Activated T-helper 1 cell treated with Interleukin-2 at 50 U/mL for 16 hours (primary cell): ENCODE data around the gene CYP26C1.
"Not testable (repeated sequence)": the region's sequence is repeated elsewhere in the genome, so short reads cannot be mapped to it uniquely, and the experiment has no call there.

Experiments
- DNase-seq: peaks from one replicate; pipeline ENCODE4 v3.0.0-alpha.2; 2020; ENCODE audit warnings: low read depth

CYP26C1 gene

DNA sequence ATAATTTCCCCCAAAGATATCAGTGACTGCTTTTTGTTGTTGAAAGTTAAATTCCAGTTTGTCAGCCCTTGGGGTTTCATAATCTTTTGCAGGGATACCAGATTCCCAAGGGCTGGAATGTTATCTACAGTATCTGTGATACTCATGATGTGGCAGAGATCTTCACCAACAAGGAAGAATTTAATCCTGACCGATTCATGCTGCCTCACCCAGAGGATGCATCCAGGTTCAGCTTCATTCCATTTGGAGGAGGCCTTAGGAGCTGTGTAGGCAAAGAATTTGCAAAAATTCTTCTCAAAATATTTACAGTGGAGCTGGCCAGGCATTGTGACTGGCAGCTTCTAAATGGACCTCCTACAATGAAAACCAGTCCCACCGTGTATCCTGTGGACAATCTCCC lies 16.3 kb downstream of the CYP26C1 start:
- DNase-seq: no peak

DNA sequence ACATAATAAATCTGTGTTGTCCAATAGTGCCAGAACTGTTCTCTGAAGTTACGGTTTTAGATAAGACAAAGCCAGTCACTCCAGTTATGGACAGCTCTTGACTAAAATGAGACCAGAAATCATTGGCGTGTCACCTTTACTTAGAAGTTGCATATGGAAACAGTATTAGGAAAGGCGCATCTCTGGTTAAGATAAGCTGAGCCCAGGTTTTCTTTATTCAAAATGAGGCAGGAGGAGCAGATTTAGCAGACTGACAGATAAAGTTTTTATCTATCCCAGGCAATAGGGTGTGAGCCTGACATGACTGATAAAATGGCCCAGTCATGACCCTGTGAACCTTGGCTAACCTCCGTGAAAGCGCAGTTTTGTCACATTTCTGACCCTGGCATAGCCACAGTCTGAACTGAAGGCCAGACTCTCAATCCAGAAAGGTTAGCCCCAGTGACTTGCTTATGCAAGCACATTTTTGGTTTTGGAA lies 17.3 kb downstream of the CYP26C1 start:
- no peak for DNase-seq

DNA sequence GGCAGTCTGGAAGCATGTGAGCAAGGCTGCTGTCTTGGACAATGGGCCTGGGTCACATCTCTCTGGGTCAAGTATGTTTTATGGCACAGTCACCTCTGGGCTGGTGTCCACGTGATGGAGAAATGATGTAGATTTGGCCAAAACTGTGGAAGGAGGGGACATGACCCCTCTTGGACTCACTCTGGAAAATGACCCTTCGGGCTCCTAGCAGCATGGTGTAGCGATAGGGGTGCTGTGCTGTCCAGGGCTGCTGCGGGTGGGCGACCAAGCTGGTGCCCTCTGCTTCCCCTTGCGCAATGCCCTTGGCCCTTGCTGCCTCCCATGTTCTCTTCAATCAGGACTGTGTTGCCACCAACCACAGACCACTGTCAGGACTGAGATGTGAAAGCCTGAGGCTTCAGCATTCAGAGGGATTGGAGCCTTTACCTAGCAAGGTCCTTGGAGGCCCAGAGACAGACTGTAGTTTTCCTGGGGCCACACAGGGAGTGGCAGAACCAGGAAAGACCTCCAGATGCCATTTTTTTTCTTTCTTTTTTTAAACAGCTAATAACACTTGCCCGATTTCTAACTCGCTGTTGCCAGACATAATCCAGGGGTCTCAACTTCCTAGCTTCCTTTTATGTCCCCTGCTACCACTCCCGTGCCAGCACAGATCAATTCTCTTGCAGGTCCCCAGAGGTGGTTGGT lies 19.2 kb downstream of the CYP26C1 start:
- DNase-seq: no peak

DNA sequence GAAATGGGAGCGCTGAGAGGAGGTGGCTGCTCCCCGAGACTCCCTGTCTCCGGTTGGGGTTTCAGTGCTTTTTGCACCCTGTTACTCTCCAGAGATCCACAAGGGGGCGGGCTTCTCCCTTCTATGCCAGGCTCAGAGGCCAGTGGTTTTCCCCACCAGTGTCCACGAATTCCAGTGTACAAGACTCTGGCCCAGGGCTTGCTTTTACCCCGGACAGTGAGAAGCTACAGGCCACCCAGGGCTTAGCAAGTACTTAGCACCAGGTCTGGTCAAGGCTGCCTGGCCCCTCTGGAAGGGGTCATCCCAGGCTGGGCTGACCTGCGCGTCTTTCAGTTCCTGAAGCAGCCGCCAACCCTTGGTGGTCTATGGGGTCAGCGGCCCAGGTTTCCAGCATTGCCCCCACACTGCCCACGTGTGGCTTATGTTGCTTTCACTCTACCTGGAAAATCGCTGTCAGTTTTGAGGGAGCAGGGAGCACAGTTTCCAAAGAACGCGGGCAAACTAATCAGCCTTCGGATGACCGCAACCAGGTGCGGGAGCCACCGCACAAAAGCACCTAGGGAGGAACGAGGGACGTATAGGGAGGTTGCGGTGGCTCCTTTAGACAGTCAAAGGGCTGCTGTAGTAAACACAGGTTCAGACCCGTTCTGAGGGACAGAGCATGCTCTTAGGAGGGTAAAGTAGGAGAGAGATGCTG lies 19.9 kb downstream of the CYP26C1 start:
- no peak for DNase-seq

DNA sequence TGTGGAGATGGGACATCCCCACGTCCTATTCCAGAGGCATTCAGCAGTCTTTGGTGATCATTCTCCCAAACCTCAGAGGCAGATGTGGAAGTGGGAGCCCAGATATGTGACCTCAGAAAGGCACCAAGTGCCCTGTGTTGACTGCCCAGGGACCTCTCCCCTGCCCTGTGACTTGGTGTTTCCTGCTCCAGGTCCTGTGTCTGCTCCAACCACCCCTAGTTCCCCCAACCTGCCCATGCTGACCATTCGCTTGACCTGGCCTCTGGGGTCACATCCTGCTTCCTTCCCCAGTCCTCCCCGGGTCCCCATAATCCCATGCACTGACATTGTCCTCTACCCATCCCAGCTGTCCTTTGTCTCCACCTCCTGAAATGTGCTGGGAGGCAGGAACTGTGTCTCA lies 20.7 kb downstream of the CYP26C1 start:
- no peak for DNase-seq

DNA sequence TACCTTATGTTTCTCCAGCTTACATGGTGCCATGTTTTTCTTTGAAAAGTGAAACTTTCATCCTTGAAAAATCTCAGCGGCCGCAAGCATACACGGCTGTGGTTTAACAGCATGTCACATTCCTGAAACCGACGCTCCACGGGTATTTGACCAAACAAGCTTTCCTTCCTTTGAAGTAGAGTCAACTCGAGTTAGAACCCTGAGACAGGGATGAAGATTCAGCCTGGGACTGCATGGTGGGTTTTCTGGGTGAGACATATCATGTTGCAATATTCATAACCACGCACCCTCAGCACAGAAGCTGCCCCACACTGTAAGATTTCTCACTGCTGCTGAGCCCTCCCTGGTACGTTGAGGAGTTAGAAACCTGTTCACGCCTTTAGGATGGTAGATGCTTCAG lies 21.2 kb downstream of the CYP26C1 start:
- no peak for DNase-seq

DNA sequence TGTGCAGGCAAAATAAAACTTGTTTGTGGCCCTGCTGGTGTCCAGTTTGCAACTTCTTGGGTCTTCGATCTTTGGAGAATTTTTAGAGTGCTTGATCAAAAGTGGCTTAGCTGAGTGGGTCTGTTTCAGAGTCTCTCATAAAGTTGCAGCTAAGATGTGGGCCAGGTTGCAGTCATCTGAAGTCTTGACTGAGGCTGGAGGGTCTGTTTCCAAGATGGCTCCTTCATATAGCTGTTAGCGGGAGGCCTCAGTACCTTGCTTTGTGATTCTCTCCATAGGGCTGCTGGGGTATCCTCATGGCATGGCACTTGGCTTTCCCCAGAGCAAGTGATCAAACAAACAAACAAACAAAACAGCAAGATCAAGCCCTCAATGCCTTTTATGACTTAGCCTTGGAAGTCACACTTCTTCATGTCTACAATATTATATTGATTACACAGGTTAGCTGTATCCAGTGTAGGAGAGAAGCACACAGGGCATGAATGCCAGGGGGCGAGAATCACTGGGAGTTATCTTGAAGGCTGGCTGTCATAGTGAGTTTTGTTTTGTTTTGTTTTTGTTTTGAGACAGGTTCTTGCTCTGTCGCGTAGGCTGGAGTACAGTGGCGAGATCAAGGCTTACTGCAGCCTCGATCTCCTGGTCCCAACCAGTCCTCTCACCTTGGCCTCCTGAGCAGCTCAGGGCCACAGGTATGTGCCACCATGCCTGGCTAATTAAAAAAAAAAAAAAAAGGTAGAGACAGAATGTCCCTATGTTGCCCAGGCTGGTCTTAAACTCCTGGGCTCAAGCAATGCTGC lies 23.3 kb downstream of the CYP26C1 start:
- DNase-seq: no peak

DNA sequence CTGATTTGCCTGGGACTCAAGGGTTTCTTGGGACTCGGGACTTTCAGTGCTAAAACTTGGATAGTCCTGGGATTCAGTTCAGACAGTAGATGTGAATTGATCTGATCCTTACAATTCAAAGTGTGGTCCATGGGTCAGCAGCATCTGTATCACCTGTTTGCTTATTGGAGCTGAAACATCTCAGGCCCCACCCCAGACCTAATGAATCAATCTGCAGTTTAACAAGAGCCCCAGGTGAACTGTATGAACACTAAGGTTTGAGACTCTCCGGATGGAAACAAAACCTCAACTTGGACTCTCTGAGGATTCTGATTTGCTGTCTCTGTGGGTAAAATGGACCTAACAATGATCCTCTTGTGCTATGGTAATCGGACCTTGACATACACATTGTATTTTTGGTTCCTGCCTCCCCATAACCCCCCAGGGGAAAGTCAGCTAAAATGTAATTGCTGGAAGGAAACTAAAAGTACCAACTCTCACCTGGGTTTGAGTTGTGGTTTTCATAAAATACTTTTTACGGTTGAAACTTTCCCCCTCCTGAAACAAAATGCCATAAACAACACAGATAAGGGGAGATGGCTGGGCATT lies 24.8 kb downstream of the CYP26C1 start:
- DNase-seq: no peak

DNA sequence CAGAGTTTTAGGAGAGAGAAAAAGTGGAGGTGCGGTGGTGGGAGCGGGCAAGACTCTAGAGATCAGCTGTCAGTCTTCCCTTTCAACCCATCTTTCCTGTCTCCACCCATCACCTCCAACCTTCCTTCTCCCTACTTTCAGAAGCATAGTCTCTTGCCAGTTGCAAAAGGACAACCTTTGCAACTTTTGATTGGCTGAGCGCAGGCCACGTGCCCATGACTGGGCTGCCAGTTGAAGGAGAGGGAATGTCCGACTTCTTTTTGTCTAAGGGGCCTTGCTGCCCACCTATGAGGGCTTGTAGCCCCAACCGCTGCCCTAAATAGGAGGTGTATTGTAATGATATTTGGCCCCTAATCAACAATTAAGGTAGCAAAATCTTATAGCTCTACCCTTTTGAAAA lies 25.7 kb downstream of the CYP26C1 start:
- DNase-seq: no peak

DNA sequence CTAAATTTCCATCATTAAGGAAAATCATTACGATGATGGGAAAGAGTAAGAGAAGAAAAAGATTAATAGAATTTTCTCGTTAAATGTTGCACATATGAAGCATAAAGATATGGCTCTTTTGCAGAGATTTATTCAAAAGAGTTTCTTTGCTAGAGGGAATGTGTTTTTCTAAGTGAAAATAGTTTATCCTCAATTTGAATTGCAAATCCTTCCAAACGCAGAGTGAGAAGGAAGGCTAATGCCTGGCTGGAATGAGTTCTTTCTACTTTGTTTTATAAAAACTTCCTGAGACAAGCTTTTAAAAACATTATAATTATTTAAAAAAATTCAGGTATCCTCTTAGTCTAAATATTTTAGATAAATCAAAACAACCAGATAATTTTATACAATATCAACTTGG lies 27.2 kb downstream of the CYP26C1 start:
- no peak for DNase-seq

DNA sequence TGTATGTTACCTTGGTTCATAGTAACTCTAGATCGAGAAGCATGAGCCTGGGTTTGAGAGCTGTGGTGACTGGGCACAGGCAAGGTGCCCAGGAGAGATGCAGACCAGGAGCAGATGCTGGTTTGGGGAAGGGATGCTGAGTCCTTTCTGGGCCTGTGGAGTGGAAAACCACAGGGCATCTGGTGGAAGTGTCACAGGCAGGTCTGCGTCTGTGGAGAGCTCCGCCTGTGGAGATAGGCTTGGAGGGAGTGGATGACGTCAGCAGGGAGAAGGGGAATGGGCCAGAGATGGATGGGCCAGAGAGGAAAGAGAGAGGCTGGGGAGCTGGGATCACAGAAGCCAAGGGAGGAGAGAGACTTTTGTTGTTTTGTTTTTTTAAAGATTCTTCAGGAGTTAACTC lies 27.9 kb downstream of the CYP26C1 start:
- DNase-seq: no peak

DNA sequence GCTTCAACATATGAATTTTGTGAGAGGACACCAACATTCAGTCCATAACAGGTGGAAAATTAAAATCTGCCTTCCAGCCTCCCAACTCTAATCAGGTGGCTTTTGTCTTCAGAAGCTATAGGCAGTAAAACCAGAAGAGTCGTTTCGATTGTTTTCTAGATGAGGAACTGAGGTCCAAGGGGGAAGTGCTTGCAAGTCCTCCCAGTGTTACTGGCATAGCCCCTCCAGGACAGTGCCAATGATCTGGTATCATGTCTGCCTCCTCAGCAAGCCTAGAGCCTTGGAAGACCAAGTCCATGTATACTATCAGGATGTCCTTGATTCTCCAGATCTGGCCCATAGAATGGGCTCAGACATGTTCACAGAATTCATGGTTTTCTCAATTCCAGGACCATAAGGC lies 30.0 kb downstream of the CYP26C1 start:
- DNase-seq: no peak

DNA sequence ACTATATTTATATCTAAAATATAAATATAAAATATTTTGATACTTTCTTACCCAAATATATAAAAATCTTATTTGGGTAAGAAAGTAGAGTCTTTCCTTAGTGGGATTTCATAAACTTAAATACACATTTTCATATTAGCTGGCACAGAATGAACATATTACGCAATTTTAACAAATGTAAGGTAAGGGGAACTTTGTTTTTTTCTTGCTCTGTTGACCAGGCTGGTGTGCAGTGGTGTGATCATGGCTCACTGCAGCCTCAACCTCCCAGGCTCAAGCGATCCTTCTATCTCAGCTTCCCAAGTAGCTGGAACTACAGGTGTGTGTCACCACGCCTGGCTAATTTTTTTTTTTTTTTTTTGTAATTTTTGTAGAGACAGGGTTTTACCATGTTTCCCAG lies 31.4 kb downstream of the CYP26C1 start:
- no peak for DNase-seq

DNA sequence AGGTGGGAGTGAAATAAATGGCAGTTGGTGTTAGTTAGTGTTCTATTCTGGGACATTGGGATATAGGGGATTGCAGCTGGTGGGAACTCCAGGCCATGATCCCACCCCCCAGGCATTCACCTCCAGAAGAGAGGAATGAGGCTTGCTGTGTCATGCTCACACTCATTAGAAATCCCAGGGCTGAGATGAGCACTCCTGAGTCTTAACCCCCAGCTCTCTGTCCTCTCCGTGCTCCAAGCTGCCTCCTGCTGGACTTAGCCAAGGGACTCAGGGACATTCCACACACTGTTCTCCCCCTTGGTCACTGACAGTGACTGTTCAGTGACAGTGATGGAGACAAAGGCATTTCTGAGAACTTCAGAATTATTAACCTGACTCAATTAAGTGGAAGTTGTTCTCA lies 34.6 kb downstream of the CYP26C1 start:
- no peak for DNase-seq

DNA sequence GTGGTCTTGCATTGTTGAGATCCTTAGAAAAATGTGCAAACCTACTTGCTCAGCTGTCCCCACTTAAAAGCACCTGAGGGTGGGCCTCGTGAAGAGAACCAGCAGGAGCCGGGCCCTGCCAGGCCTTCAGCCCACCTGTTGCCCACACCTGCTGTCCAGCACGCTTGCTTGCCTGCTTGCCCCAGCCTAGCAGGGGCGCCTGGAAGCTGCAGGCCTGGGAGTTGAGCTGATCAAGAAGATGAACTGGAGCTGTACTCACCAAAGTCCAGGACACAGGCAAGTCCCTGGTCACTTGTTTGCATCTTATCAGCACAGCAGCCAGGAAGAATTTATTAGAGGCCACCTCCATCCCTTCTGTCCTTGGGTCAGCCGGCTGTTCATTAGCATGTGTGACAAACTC lies 36.3 kb downstream of the CYP26C1 start:
- no peak for DNase-seq

DNA sequence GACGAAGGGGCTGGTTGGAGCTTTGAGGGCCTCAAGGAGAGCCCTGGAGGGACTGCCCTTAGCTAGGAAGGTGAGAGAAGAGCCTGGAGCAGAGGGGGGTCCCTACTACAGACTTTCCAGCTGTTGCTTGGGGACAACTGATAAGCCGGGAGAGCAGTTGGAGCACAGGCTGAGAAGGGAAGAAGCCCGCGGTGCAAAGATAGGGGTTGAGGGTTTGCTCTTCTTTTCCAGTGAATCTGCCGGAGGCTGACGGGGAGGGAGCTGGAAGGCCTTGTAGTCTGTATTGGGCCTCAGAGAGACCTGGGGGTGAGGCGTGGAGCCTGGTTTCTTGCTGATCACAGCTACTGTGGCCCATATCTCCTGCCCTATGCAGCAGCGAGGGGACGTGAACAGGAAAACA lies 36.8 kb downstream of the CYP26C1 start:
- DNase-seq: no peak

DNA sequence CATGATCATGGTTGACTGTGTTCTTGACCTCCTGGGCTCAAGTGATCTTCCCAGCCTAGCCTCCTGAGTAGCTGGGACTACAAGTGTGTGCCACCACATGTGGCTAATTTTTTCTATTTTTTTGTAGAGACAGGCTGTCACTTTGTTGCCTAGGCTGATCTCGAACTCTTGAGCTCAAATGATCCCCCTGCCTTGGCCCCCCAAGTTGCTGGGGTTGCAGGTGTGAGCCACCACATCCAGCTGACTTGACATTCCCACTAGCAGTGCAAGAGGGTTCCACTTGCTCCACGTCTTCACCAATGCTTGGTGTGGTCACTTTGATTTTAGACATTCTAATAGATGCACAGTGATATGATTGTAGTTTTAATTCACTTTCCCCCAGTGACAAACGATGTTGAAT lies 38.2 kb downstream of the CYP26C1 start:
- DNase-seq: no peak

DNA sequence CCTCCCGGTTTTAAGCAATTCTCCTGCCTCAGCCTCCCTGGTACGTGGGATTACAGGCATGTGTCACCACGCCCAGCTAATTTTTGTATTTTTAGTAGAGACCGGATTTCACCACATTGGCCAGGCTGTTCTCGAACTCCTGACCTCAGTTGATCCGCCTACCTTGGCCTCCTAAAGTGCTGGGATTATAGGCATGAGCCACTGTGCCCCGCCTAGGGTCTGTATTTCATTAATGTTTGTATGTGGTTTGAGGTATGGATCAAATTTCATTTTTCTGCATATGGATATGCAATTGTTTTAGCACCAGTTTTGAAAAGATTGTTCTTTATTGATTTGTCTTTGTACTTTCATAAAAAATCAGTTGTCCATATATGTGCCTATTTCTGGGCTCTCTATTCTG lies 39.1 kb downstream of the CYP26C1 start:
- DNase-seq: no peak

DNA sequence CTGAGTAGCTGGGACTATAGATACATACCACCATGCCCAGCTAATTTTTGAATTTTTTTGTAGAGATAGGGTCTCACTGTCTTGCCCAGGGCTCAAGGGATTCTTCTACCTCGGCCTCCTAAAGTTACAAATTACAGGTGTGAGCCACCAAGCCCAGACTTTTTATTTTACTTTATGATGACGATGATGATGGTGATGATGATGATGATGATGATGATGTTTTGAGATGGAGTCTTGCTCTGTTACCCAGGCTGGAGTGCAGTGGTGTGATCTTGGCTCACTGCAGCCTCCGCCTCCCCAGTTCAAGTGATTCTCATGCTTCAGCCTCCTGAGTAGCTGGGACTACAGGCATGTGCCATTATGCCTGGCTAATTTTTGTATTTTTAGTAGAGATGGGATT lies 40.5 kb downstream of the CYP26C1 start:
- not testable (repeated sequence) for DNase-seq

DNA sequence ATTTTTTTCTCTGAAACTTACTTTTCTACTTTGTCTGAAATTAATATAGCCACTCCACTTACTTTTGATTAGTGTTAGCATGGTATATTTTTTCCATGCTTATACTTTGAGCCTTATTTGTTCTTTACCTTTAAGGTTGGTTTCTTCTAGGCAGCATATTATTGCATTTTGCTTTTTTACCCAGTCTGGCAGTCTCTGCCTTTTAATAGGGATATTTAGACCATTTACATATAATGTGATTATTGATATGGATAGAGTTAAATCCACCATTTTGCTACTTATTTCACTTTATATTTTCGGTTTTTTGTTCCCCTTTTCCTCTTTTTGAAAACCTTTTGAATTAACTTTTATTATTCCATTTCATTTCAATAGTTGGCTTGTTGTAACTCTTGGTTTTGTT lies 43.4 kb downstream of the CYP26C1 start:
- DNase-seq: no peak

DNA sequence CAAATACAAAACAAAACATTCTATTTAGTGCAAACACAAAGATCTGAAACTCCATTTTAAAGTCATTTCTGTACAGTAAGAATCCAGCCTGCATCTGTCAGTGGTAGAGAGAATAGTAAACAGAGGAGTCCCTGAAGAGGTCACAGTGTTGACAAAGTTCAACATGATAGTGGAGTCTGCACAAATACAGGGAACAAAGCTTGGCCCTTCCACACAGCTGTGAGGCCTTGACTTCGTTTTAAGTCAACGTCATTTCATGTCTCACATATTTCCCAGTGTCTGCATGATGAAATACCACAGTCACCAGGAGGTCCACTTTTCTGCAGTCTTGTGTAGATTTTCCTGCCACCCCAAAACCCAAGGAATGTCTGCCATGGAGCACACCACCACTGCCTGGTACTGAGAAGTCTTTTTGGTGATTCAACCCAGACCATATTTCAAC lies 46.1 kb downstream of the CYP26C1 start:
- DNase-seq: no peak

DNA sequence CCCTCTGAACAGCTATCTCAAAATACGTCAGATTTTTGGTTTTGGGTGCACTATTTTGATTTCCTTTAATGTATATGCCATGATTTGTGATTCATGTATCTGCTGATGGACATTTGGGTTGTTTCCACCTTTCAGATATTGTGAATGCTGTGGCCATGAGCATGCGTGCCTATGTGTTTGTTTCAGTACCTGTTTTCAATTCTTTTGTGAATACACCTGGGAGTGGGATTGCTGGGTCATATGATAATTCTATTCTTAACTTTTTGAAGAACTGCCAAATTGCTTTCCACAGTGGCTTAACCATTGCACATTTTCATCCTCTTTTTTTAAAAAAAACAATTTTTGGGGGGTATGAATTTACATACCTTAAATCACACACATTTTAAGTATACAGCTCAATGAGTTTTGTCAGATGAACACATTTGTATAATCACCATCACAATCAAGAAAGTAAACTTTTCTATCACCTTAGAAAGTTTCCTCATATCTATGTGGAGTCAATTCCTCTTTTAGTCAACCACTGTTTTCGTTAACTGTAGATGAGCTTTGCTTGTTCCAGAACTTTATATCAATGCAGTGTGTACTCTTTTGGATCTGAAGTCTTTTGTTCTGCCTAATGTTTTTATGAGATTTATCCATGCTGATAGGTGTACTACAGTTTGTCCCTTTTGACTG lies 50.0 kb downstream of the CYP26C1 start:
- no peak for DNase-seq
